ENCODE data around the gene BID.

DNA sequence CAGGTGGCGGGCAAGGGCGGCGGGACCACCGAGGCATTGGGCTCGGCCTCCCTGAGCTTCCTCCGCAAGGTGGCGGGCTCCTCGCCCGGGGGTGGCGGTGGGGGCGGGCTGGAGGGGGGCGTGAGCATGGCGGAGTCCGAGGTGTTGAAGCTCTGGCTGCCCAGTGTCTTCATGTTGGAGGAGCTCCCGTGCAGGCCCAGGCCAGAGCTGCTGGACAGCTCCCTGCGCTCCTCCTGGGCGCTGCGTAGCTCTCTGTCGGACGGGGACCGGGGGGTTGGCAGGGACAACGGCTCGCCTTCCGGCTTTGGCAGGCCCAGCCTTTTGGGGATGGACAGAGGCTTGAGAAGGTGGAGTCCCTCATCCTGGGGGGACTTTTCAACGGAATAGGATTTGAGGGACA lies 43.9 kb upstream of the BID start:
- TF ChIP-seq CTCF (IDR thresholded peaks at IDR 0.05) (no peak), POLR2A (IDR thresholded peaks at IDR 0.05) (no peak)

All from Peyer's patch (tissue), 4 donors.